HL-60 (cell line): ENCODE measurements around the gene ACACB.

ENCODE experiments used
- GABPA ChIP-seq: IDR thresholded peaks from 2 replicates; pipeline ENCODE4 v1.6.1; 2012; ENCODE audit warnings: low read depth
- POLR2AphosphoS5 ChIP-seq: IDR thresholded peaks from 2 replicates; pipeline ENCODE4 v1.6.1; 2012; ENCODE audit warnings: low read depth
- SPI1 ChIP-seq: IDR thresholded peaks from 2 replicates; pipeline ENCODE4 v1.6.1; 2012; ENCODE audit warnings: low read depth, mild to moderate bottlenecking, borderline replicate concordance
- TF ChIP-seq, protein P1 (sequence below): IDR thresholded peaks from one replicate; pipeline ENCODE4 v1.5.1; 2011; ENCODE audit warnings: low read length, control low read depth, inconsistent platforms; ENCODE audit not compliant: insufficient read depth
- TF ChIP-seq, protein P2 (sequence below): IDR thresholded peaks from 2 replicates; pipeline ENCODE4 v1.6.1; 2012; ENCODE audit warnings: low read depth; ENCODE audit not compliant: insufficient replicate concordance

DNA sequence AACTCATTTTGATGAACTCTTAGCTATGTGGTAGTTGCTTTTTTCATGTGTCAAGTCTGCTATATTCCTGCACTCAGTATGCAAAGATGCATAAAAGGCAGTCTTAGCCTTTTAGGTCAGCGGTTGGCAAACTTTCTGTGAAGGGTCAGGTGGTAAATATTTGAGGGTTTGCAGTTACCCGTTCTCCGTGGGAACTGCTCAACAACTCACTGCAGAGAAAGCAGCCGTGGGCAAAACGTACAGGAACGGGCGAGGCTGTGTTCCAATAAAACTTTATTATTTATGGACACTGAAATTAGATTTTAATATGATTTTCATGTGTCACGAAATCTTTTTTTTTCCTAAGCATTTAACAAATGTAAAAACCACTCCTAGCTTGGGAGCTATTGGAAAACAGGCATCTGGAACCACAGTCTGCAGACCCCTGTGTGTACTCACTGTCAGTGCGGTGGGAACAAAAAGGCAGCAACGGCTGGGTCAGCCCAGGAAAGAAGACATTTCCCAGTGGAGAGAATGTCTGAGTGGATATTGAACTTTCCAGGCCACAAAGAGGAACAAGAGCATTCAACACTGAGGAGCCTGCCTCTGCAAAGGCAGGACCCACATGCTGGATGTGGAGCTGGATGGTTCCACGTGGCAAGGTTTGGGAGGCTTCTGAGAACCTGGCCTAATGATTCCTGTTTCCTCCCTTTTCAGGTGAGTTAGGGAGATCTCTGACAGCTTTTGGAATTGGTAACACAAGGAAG, 3.5 kb upstream of the ACACB start:
- TF ChIP-seq, protein P1, sequence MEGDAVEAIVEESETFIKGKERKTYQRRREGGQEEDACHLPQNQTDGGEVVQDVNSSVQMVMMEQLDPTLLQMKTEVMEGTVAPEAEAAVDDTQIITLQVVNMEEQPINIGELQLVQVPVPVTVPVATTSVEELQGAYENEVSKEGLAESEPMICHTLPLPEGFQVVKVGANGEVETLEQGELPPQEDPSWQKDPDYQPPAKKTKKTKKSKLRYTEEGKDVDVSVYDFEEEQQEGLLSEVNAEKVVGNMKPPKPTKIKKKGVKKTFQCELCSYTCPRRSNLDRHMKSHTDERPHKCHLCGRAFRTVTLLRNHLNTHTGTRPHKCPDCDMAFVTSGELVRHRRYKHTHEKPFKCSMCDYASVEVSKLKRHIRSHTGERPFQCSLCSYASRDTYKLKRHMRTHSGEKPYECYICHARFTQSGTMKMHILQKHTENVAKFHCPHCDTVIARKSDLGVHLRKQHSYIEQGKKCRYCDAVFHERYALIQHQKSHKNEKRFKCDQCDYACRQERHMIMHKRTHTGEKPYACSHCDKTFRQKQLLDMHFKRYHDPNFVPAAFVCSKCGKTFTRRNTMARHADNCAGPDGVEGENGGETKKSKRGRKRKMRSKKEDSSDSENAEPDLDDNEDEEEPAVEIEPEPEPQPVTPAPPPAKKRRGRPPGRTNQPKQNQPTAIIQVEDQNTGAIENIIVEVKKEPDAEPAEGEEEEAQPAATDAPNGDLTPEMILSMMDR = no peak
- TF ChIP-seq, protein P2, sequence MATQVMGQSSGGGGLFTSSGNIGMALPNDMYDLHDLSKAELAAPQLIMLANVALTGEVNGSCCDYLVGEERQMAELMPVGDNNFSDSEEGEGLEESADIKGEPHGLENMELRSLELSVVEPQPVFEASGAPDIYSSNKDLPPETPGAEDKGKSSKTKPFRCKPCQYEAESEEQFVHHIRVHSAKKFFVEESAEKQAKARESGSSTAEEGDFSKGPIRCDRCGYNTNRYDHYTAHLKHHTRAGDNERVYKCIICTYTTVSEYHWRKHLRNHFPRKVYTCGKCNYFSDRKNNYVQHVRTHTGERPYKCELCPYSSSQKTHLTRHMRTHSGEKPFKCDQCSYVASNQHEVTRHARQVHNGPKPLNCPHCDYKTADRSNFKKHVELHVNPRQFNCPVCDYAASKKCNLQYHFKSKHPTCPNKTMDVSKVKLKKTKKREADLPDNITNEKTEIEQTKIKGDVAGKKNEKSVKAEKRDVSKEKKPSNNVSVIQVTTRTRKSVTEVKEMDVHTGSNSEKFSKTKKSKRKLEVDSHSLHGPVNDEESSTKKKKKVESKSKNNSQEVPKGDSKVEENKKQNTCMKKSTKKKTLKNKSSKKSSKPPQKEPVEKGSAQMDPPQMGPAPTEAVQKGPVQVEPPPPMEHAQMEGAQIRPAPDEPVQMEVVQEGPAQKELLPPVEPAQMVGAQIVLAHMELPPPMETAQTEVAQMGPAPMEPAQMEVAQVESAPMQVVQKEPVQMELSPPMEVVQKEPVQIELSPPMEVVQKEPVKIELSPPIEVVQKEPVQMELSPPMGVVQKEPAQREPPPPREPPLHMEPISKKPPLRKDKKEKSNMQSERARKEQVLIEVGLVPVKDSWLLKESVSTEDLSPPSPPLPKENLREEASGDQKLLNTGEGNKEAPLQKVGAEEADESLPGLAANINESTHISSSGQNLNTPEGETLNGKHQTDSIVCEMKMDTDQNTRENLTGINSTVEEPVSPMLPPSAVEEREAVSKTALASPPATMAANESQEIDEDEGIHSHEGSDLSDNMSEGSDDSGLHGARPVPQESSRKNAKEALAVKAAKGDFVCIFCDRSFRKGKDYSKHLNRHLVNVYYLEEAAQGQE = no peak
- TF ChIP-seq POLR2AphosphoS5 (no peak), GABPA (no peak), SPI1 (no peak)
